Fibroblast of skin of abdomen (primary cell): ENCODE results near the gene SUPT16H.
"Not testable (repeated sequence)": the region's sequence is repeated elsewhere in the genome, so short reads cannot be mapped to it uniquely, and the experiment has no call there.

ENCODE experiments used
- DNase-seq: peaks from one replicate; pipeline ENCODE4 v3.0.0-alpha.2; 2013

Gene SUPT16H

DNA sequence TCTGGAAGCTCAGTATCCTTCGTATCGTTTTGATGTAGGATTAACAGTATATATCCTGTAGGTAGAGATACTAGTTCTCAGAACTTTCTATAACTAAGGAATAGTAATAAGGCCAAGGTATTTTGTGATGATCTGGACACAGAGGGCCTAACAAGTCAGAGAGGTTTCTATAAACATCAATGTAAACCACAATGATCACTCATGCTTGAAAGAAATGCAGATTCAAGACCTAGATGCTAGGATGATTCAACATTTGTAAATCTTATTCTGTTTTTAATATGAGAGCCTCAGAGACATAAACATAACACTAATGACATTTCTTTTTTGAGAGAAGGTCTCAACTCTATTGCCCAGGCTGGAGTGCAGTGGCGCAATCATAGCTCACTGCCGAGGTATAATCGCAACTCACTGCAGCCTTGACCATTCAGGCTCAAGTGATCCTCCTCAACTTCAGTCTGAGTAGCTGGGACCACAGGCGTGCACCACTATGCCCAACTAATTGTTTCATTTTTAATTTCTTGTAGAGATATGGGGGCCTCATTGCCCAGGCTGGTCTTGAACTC lies 16.2 kb downstream of the SUPT16H start:
- DNase-seq = no peak

DNA sequence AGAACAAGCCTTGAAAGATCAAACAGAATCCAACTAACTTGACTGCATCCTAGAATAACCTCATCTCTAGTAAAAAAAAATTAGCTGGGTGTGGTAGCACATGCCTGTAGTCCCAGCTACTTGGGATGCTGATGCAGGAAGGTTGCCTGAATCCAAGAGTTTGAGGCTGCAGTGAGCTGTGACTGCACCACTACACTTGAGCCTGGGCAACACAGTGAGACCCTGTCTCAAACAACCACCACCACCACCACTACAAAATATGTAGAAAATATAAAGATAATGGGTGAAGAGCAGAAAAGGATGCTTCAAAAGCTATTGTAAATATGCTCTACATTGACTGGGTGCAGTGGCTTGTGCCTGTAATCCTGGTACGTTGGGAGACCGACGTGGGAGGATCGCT lies 27.3 kb downstream of the SUPT16H start:
- DNase-seq = no peak

DNA sequence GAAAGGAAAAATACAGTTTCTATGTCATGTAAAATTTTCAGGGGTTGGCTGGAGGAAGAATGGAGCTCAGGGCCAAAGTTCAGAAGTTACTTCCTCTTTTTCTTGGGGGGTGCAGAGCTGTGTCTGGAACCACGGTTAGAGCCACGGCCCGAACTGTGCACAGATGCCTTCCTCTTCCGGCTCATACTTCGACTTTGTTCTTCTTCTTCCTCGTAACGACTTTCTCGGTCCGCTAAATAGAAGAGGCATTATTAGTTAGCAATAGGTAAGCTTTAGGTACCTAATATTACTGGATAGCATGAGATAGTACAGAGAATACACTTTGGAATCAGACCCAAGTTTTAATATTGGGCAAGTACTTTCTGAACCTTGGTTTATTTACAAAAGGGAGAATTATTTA lies 31.2 kb downstream of the SUPT16H start:
- DNase-seq = no peak

DNA sequence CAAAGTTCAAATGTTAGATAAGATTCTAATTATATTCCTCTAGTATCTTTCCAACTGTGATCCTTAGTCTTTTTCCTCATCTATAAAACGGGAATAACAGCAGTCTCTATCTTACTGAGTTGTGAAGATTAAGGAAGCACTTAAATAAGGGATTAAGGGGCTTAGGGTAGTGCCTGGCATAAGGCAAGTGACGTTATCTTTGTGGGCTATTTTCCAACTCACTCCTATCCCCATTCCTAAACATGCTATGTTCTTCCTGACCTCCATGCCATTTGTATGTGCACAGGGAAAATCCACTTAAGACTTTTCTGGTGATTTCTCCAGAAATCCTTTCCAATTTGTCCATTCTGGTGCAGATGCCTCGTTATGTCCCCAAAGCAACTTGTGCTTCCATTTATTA lies 33.3 kb downstream of the SUPT16H start:
- no peak for DNase-seq

DNA sequence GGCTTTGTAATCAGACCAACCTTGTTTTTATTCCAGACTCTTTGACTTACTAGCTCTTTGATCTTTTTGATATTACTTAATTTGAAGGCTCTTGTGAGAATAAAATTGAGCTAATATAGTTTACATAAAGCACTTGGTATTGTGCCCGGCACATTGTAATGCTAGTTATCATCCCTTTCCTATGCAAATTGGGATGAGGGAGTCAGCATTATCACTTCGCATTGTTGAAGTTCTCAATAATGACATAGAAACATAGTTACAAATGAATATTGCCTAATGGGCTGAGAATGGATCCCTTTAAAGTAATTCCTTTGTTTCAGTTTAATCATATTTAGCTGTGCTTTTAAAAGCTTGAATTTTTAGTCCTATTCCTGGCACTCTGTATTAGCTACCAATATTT lies 36.6 kb downstream of the SUPT16H start:
- DNase-seq = no peak

DNA sequence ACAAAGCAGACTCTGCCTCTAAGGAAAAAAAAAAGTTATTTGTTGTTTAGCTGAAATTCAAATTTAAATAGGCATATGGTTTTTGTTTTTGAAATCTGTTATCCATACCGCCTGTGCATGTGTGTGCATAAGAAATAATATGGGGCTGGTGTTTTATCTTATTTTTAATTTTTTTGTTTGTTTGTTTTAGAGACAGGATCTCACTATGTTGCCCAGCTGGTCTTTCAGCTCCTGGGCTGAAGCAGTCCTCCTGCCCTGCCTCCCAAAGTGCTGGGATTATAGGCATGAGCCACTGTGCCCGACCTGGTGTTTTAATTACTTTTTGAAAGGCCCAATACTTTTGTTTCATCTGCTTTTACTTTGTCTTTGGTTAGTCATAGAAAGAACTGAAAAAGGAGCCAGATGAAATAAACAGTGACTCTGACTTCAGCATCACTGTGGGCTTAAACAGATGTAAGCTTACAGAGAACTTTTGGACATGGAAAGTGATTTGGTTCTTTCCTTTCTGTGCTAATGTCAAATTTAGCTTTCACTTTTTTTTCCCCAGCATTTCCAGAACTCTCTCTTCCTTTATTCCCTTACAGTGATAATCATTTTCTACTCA lies 37.2 kb downstream of the SUPT16H start:
- DNase-seq = peak; percentile 29

DNA sequence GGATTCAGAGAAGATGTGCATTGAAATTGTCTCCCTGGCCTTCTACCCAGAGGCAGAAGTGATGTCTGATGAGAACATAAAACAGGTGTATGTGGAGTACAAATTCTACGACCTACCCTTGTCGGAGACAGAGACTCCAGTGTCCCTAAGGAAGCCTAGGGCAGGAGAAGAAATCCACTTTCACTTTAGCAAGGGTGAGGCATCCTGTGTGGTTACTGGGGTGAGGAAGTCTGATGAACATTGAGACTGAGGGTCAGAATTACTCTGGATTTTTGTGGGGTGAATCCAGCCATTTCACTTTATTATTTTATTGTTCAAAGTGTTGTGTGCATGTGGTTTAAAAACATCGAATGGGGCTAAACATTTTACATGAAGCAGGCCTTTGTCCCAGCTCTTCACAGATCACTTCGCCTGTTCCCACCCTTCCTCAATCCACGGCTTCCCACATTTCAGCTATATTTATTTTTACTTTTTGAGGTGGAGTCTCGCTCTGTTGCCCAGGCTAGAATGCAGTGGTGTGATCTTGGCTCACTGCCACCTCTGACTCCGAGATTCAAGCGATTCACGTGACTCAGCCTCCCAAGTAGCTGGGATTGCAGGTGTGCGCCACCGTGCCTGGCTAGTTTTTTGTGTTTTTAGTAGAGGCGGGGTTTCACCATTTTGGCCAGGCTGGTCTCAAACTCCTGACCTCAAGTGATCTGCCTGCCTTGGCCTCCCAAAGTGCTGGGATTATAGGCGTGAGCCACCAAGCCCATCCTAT lies 40.6 kb downstream of the SUPT16H start:
- no peak for DNase-seq

DNA sequence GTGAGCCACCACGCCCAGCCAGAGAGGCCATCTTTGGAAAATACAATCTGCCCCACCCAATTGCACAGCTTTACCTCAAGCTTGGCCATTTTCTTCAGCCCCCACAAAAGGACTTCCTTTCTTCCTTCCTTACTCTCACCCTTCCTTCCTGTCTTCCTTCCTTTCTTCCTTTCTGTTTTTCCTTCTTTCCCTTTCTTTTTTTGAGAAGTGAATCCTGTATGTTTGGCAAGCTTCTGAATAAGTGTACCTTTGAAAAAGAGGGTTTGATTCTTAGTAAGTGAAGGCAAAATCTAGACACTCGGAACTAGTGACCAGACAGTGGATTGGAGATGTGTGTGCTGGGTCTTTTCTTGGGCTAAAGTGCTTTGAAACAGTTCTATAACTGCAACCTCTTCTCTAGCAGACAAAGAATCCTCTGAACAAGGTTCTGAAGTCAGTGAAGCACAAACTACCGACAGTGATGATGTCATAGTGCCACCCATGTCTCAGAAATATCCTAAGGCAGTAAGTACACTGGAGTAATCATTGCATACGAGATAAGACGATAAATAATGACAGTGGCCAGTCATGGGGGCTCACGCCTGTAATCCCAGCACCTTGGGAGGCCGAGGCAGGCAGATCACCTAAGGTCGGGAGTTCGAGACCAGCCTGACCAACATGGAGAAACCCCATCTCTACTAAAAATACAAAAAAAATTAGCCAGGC lies 49.5 kb downstream of the SUPT16H start:
- DNase-seq = no peak

DNA sequence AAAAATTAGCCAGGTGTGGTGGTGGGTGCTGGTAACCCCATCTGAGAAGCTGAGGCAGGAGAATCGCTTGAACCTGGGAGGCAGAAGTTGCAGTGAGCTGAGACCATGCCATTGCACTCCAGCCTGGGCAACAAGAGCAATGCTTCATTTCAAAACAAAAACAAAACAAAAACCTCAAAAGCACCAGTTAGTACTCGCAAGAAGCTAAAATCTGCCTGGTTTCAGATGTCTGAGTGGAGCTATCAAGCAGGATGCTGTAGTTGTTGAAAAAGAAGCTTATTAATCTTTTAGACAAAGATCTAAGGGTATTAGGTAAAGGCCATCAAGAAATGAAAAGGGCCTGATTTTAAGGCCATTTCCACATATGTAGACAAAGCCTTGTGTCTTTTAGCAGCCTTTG lies 50.9 kb downstream of the SUPT16H start:
- DNase-seq = no peak

DNA sequence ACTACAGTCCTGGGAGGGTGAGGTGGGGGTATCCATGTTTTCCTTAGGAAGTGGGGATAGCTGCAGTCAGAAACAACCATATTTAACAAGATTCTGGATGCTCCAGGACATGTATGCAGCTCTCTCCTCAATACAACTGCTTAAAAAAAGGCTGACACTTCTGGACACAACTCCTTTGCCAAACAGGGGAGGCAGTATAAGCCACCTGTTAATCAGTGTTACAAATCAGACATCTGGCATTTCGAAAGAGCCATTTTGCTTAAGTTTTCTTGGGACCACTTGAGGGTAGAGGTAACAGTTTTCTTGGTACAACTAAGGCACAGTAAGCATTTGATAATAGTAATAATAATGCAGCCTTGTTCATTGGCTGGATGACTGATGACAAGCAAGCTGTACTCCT lies 56.8 kb downstream of the SUPT16H start:
- no peak for DNase-seq

DNA sequence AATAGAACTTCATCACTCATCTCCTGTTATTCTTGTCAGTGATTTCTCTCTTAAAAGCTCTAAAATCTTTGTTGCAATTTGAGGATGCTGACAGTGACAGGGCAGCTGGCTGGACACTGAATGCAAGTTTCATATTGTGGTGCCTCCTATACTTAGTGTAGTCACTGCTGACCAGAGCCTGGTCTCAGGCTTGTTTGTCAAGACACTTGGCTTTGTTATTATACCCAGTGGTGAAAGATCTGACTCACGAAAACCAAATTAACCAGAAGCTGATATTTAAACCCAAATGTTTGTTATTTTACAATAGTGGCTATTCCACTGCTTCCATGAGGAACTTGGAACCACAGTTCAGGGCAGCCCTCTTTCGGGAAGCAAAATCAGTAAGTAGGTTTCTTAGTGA lies 61.1 kb downstream of the SUPT16H start:
- no peak for DNase-seq

DNA sequence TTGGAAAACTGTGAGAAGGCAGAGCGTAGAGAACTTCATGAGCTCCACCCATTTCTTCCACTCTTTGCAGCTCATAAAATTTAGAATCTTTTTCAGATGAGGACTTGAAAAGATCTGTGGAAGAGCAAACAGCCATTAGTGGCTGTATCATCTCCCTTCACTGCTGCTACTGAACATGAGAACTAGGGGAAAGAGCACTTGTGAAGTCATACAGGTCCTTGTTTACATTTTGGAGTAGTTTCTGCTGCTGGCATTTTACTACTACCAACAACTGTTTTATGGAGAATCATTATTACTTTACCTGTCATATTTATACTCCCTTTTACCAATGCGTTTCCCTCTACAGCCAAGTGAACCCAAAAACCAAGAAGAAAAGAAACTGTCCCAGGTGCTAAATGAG lies 62.9 kb downstream of the SUPT16H start:
- DNase-seq = no peak

DNA sequence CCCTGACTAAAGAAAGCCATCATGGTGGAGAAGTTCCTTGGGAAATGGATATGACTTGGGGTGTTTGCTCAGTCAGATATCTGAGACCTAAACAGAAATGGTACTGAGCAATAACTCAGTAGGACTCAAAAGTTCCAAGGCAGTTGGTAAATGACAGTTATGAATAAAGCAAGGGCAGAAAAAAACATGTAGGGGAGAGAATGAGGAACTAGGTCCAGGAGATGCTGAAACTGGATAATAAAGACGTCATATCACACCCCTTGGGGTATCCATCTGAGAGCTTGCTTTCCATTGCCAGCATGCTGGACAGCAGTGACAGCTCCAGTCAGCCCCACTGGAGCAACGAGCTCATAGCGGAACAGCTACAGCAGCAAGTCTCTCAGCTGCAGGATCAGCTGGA lies 66.4 kb downstream of the SUPT16H start:
- no peak for DNase-seq

DNA sequence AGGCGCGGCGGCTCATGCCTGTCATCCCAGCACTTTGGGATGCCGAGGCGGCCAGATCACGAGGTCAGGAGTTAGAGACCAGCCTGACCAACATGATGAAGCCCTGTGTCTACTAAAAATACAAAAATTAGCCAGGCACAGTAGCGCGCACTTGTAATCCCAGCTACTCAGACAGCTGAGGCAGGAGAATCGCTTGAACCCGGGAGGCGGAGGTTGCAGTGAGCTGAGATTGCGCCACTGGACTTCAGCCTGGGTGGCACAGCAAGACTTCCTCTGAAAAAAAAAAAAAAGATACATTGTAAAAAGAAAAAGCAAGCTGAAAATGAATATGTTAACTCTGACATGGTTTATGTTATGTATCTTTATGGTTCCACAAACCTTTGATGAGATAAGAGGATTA lies 70.3 kb downstream of the SUPT16H start:
- no peak for DNase-seq

DNA sequence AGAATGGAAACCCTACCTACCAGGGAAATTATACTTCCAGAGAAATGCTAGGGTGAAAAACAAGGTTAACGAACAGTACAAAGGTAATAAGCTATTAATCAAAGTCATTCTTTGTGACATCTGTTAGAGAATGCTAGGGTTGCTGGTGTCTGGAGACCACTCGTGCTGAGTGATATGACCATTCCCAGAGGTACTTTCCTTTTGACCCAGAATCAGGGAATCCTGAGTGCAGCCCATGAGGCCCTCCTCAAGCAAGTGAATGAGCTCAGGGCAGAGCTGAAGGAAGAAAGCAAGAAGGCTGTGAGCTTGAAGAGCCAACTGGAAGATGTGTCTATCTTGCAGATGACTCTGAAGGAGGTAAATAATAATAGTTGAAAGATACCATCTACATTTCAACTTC lies 72.2 kb downstream of the SUPT16H start:
- DNase-seq = no peak

DNA sequence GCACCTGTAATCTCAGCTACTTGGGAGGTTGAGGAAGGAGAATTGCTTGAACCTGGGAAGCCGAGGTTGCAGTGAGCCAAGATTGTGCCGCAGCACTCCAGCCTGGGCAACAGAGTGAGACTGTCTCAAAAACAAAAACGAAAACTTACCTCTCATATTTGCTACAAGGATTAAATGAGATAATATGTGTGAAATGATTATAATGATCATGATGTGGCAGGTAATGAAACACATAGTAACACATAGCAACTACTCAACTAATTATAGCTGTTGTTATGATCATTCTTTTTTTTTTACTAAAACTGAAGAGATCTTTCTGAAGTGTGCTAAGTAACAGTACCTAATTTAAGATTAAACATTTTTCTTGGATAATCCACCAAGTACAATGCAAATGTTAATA lies 73.9 kb downstream of the SUPT16H start:
- DNase-seq = no peak

DNA sequence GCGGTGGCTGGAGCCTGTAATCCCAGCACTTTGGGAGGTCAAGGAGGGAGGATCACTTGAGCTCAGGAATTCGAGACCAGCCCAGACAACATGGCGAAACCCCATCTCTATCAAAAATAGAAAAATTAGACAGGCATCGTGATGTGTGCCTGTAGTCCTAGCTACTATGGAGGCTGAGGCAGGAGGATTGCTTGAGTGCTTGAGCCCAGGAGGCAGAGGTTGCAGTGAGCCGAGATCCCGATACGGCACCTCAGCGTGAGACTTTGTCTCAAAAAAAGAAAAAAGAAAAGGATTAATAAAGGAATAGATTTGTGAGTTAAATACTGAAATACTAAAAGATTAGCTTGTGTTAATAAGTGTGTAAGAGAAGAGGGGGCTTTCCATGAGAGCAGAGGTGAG lies 74.6 kb downstream of the SUPT16H start:
- DNase-seq = no peak

DNA sequence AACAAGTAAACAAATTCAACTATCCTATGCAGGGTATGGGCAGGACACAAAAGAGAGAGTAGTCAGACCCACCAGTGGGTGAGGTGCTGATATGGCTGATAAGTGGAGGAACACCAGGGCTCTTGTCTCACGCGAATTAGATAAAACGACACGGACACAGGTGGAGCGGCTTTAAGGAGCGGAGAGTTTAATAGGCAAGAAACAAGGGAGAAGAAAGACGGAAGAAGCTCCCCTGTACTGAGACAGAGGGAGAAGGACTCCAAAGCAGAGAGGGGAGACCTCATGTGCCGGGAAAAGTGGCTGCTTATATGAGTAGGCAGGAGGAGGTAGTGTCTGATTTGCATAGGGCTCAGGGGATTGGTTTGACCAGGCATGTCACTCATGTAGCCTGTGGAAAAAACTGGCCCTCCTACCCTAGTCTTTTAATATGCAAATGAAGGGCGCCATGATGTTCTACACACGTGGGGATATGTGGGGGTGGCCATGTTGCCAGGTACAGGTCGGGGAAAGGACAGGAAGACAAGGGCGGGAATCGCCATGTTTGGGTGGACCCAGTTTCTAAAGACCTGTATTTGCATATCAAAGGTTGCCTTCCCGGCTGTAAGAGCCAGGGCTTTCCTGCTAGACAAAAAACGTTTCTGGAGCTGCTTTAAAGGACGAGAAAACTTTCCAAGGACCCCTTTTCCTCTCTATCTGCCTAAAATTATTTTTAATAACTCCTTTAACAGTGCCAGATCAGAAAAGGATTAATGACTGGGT lies 75.2 kb downstream of the SUPT16H start:
- peak; percentile 42 for DNase-seq

DNA sequence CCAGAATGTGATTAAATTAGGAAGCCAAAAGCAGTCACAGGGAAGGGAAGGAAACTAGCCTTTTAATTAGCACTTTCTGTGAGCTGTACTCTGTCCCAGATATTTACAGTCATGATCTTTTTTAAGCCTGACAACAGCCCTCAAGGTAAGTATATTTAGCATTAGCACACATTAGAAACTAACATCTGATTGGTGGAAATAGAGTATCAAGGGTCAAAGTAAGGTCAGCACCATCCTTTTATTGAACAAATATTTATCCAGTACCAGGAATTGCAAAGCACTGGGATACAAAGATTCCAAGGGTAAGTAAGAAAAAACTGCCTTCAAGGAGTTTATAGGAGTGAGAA lies 75.7 kb downstream of the SUPT16H start:
- no peak for DNase-seq

DNA sequence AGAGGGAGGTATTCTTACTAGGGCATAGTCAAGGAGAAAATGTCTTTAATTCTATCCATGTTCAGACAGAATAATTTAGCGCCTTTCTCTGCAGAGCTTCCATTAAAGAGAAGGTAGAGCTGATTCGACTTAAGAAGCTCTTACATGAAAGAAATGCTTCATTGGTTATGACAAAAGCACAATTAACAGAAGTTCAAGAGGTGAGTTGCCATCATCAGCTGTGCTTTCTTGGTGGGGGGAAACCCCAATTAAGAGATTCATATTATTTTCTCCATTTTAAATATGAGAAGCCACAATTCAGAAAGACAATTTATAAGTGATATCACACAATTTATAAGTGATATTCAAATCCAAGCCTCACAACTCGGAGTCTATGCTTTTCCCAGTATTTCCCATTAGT lies 76.2 kb downstream of the SUPT16H start:
- no peak for DNase-seq

DNA sequence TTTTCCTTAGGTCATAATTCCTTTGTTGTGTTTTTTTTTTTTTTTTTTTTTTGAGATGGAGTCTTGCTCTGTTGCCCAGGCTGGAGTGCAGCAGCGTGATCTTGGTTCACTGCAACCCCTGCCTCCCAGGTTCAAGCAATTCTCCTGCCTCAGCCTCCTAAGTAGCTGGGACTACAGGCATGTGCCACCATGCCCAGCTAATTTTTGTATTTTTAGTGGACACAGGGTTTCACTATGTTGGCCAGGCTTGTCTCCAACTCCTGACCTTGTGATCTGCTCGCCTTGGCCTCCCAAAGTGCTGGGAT lies 81.0 kb downstream of the SUPT16H start:
- DNase-seq = not testable (repeated sequence)

DNA sequence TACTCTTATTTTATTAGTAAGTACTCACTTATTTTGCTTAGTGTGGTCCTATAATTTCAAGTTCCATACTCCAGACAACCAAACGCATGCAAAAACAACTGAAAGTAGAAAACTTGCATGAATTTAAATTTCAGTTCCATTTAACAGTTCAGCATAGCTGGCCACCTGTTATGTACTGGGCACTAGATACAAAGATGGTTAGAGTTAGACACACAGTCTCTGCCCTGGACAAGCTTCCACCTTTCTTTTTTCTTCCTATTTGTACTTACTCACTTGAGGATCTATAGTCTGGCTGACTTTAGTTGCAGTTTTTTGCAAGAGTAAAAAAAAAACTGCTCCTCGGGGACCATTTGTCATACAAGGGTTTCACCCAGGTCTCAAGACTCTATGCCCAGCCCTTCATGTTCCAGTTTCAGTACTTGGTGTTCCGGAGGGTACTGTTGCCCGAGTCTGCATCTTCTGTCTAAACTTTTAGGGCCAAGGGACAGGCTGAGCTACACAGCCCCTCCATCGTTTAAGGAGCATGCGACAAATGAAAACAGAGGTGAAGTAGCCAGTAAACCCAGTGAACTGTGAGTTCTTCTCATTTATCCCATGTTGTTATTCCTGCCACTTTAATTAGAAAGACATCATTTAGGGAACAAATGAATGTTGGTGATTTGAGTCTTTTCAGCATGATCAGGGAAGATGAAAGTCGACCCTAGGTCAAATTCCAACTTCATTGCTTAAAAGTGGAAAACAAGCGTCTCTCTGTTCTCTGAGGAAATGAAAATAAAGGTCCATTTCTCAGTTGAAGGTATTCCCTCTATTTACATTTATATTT lies 81.6 kb downstream of the SUPT16H start:
- DNase-seq = no peak
